Psoas muscle (tissue), 8 donors: ENCODE measurements around the gene SUB1. TPM values are rescaled to one million over a fixed set of nuclear protein-coding genes. Genes with fewer than 3 reads are reported as not detected.

Experiments
- ATAC-seq, 4 donors: fragments of 200-7000 bp; cut with Tn5 transposase; one replicate each; pipeline ENCODE4 v1.9.1; 2020; ENCODE audit warnings: moderate library complexity in 3 of 4, mild to moderate bottlenecking in 2 of 4
- DNase-seq, 2 donors: peaks; one replicate each; pipeline ENCODE4 v3.0.0-alpha.2; 2020
- H3K27ac ChIP-seq: fragments of 200-600 bp; one replicate; pipeline ENCODE4 v1.8.0; 2022
- H3K27me3 ChIP-seq, 3 donors: fragments of 200-600 bp in 1 of 3; one replicate each; pipeline versions ENCODE4 v1.6.1 to v1.8.0; 2013 to 2022; ENCODE audit warnings: low read length in 2 of 3, mild to moderate bottlenecking in 2 of 3, moderate library complexity in 1 of 3; ENCODE audit not compliant: insufficient read depth in 3 of 3
- H3K36me3 ChIP-seq, 2 donors: fragments of 200-600 bp in 1 of 2; one replicate each; pipeline versions ENCODE4 v1.6.1 to v1.8.0; 2013 to 2022; ENCODE audit warnings: low read depth in 1 of 2, mild to moderate bottlenecking in 1 of 2, moderate library complexity in 1 of 2; ENCODE audit not compliant: insufficient read depth in 1 of 2
- H3K4me1 ChIP-seq: fragments of 200-600 bp; one replicate; pipeline ENCODE4 v1.8.0; 2022
- H3K4me3 ChIP-seq: fragments of 200-600 bp; one replicate; pipeline ENCODE4 v1.8.0; 2022; ENCODE audit warnings: mild to moderate bottlenecking
- H3K9me3 ChIP-seq: fragments of 200-600 bp; one replicate; pipeline ENCODE4 v1.8.0; 2022
- CTCF ChIP-seq: fragments of 200-600 bp; IDR thresholded peaks from one replicate; pipeline ENCODE4 v1.8.0; 2022; ENCODE audit warnings: antibody characterized with exemption
- WGBS, 3 donors: extraction: QIAGEN DNeasy Blood & Tissue Kit; methylation state at CpG; one replicate each; pipeline versions ENCODE4 v1.1.6 to v1.1.7; 2013; 5-methylcytosine and 5-hydroxymethylcytosine counted together
- intact Hi-C, 2 donors: fragments of 100-400 bp; cut with DNase I; formaldehyde crosslinking; loops; one replicate each; pipeline versions ENCODE4 v1.11.0 to v1.14.2; 2022
- polyA plus RNA-seq, 3 donors: library from polyadenylated mRNA; stranded (reverse); fragments of 200-250 nt; gene quantifications; one replicate each; pipeline ENCODE4 v1.2.3, GENCODE V29; 2013
- total RNA-seq, 4 donors: library from RNA; stranded (reverse); fragmentation: NEBNext Ultra II Directional in 2 of 4; extraction: Animal tissue kit (Norgen Biotek cat#: 25700) in 2 of 4; gene quantifications; one replicate each; pipeline versions ENCODE4 v1.2.1 to v1.2.4, GENCODE V29; 2021 to 2023
- donor health status: healthy with polysubstance abuse.
- donor health status: DM: no; HTN: no; CAD: no; lungs with moderate emphysema.
- donor health status: Bipolar disorder and iron deficiency.
- donor health status: healthy.
- donor health status: DM: yes; HTN: yes; CAD: no.
- donor health status: DM: no; HTN: no; CAD: no.
- donor health status: DM: no; HTN: no; CAD: no.
- donor health status: DM: yes; HTN: yes; CAD: no.

Gene SUB1
- total and polyA plus RNA-seq, 7 donors, result 102 to 175 (median 149) TPM

GRCh38 chr5:32587067-32587551 is 1.8 kb downstream of the SUB1 start:
- no peak for TF ChIP-seq CTCF
- H3K9me3 ChIP-seq, result no peaks in the 10 kb centered on the region
- 62 to 73% (median 68%) methylated on average over 6 of the region's 6 CpGs for WGBS, 3 donors
- DNase-seq (no peak), ATAC-seq (no peak)
- H3K27me3 ChIP-seq, result no peaks in the 10 kb centered on the region
- intact Hi-C loops, result loop anchor here in 1 of 2 donors (5.0 kb wide), 1 partner anchor 95 kb away; no protein-coding TSS in a partner anchor
- peaks cover 3 to 33% of the 10 kb centered on the region in 2 donors for H3K36me3 ChIP-seq
- H3K4me1 ChIP-seq, result peaks cover 13% of the 10 kb centered on the region
- H3K27ac ChIP-seq, result peak overlapping the region; percentile 100
- H3K4me3 ChIP-seq, result peak overlapping the region; percentile 96

GRCh38 chr5:32589416-32589815 is 4.1 kb downstream of the SUB1 start:
- H3K27ac ChIP-seq, result no peak overlapping the region
- H3K4me3 ChIP-seq, result no peak overlapping the region
- H3K4me1 ChIP-seq, result peaks cover 13% of the 10 kb centered on the region
- intact Hi-C loops, result loop anchor here in 1 of 2 donors (5.0 kb wide), 1 partner anchor 97 kb away; no protein-coding TSS in a partner anchor
- no peak for DNase-seq
- no peak for TF ChIP-seq CTCF
- peaks cover 3 to 56% of the 10 kb centered on the region in 2 donors for H3K36me3 ChIP-seq
- 47 to 76% (median 58%) methylated on average over 8 of the region's 8 CpGs for WGBS, 3 donors
- H3K27me3 ChIP-seq, result no peaks in the 10 kb centered on the region
- ATAC-seq, result no peak
- no peaks in the 10 kb centered on the region for H3K9me3 ChIP-seq

GRCh38 chr5:32589942-32590869 is 4.8 kb downstream of the SUB1 start:
- peaks cover 13% of the 10 kb centered on the region for H3K4me1 ChIP-seq
- ATAC-seq (no peak), DNase-seq (no peak)
- WGBS, 3 donors, result 79 to 85% (median 80%) methylated on average over 15 of the region's 15 CpGs
- peak; percentile 80 for TF ChIP-seq CTCF
- H3K4me3 ChIP-seq, result no peak overlapping the region
- no peak overlapping the region for H3K27ac ChIP-seq
- no peaks in the 10 kb centered on the region for H3K27me3 ChIP-seq
- H3K36me3 ChIP-seq, result peaks cover 6 to 64% of the 10 kb centered on the region in 2 donors
- intact Hi-C loops, result loop anchor here in 1 of 2 donors (5.0 kb wide), 1 partner anchor 98 kb away; no protein-coding TSS in a partner anchor
- no peaks in the 10 kb centered on the region for H3K9me3 ChIP-seq

- Histone ChIP-seq H3K36me3 (peaks cover 6 to 93% of the 10 kb centered on the region in 2 donors), H3K4me1 (peaks cover 31% of the 10 kb centered on the region), H3K27me3 (no peaks in the 10 kb centered on the region), H3K27ac (no peak overlapping the region), H3K4me3 (no peak overlapping the region), H3K9me3 (no peaks in the 10 kb centered on the region)
- ATAC-seq, result no peak
- WGBS, 3 donors, result 80 to 86% (median 80%) methylated on average over 2 of the region's 2 CpGs
- no peak for TF ChIP-seq CTCF
- intact Hi-C loops, result no loop called here
- no peak for DNase-seq
Measured at GRCh38 chr5:32595118-32595517, 9.8 kb downstream of the SUB1 start.
